GDM1 (cell line): Measurements from ENCODE around the gene ZNF865.

Experiments
- DNase-seq: peaks from one replicate; lab custom pipeline; 2025; lab: John Stamatoyannopoulos, UW

ZNF865 gene

GRCh38 chr19:55623561-55623960 lies 18.1 kb downstream of the ZNF865 start:
- no peak for DNase-seq

DNA sequence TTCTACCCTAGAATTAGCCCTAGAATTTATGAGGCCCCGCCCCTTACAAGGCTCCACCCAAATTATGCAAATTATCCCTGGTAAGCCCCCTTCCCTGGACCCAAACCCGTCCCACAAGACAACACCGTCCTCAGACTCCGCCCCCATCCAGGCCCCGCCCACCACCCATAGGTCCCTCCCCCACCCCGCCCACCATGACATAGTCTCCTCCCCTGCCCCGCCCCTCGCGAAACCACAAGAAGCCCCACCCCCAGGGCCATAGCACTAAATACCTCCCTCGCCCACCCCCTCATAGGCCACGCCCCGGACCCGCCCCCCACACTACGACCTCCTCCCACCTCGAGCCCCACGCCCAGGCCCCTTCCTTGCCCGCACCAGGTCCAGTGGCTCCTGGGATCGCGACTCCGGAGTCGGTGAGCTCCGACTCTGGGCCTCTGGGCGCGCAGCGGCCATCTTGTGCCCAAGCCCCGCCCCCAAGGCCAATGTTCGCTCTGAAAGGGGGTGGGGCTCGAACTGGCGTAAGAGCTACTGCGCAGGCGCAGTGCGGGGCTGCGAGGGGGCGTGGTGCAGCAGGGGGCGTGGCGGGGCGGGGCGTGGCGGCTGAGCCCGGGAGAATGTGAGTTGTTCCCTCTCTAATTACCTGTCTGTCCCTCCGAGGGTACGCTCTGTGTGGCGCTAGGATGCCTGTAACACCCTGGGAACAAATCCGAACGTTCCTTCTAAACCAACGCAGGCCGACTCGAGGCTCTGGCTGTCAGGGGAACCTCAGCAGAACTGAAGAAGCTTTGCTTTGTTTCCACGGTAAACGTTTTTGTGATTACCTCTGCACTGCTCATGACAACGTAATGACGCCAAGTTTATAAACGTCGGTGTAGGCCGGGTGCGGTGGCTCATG lies 18.9 kb downstream of the ZNF865 start, which contains the start of gene ZNF784:
ZNF784 (minus strand) TSS at position 458 of the 895 bp plus-strand sequence; CDS start at position 453, 5 bp downstream.
- peak; percentile 90 for DNase-seq

GRCh38 chr19:55625004-55625326 lies 19.5 kb downstream of the ZNF865 start:
- no peak for DNase-seq

DNA sequence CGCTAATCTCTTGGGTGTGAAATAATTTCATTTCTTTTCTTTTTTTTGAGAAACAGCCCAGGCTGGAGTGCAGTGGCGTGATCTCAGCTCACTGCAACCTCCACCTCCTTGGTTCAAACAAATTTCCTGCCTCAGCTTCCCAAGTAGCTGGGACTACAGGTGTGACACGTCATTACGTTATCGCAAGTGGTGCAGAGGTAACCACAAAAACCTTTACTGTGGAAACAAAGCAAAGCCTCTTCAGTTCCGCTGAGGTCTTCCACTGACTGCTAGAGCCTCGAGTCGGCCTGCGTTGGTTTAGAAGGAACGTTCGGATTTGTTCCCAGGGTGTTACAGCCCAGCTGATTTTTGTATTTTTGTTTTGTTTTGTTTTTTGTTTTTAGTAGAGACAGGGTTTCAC lies 20.9 kb downstream of the ZNF865 start:
- no peak for DNase-seq

DNA sequence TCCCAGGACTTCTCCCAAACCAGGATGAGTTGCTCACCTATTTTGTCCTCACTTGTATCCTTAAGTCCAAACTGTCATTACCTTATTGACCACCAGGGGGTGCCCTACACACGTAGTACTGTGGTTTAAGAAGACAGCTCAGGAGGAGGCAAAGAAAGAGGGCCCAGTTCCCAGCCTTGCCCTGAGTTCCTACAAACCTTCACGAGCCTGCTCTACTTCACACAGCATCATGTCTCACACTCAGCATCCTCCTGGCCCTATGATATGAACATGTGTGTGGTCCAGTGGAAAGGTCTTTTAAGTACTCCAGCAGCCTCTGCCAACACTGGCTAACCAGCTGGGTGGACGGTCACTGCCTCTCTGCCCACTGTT lies 27.0 kb downstream of the ZNF865 start:
- peak; percentile 86 for DNase-seq

DNA sequence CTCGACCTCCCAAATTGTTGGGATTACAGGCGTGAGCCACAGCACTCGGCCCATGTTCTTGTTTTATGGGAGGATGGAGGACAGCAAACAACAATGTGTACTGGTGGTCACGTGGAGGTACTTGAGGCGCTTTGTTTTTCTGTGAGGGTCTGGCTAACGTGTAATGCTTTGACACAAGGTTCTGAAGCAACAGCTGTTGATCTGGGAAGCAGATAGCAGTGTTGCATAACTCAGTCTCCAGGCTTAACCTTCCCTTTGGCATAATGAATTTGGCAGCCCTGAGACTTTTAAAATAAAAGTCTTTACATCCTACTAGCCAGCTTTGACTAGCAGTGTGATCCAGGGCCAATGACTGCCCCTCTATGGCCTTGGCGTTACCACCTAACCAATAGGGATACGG lies 28.4 kb downstream of the ZNF865 start:
- DNase-seq: no peak

DNA sequence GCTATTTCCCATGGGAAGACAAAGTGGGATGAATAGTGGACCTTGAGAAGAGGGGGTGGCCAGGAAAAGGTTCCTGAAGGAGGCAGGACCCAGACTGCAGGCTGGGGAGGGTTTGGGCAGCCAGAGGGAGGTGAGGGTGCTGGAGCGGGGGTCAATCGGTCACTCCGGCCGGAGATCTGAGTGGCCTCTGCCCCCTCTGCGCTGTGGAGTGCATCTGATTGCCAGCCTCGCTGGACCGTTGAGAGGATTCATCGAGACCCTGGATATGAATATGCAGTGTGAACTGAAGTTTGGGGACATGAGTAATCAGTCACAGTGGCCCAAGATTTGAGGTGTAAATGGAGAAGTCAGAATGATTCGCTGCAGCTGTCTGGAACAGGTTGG lies 29.9 kb downstream of the ZNF865 start:
- no peak for DNase-seq

DNA sequence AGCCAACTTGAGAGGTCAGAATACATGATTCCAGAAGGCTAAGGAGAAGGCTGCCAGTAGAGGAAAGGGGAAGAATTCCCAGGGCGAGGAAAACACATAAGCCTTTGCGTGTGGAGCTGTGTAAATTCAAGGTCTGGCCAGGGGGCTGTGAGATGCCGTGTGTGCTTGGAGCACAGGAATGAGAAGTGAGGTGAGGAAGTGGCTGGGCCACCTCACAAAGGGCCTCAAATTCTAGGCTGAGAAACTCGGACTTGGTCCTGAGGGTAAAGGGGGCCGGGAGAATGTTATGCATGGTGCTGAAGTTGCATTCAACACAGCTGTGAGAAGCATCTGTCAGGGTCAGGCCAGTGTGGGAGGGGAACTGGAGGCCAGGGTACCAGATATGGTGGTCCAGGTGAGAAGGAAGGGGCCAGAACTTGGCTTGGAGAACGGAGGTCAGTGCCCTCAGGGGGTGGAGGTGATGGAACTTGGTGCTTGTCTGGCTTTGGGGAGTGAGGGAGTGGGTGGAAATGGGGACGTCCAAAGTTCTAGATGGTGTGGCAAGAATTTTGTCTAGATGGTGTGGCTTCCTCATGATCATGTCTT lies 30.5 kb downstream of the ZNF865 start:
- DNase-seq: no peak

GRCh38 chr19:55636723-55637122 lies 31.3 kb downstream of the ZNF865 start:
- DNase-seq: no peak

DNA sequence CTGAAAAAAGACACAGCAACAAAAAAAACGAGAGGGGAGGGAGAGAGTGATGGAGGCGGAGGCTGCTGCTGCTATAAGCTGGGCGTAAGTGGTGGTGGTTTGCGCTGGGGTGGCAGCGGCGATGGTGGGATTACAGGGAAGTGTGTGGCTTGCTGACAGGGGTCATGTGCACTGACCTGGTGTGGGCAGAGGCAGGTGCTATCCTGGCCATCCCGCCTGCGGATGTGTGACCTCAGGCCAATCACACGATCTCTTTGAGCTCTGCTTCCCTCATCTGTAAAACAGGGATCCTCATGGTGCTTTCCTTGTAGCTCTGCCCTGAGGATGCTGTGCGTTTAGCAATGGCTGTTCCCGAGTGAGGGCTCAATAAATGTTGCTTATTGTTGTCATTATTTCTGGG lies 32.1 kb downstream of the ZNF865 start:
- DNase-seq: no peak

- DNase-seq: peak; percentile 42
Observed at GRCh38 chr19:55638864-55639359, 33.5 kb downstream of the ZNF865 start.

DNA sequence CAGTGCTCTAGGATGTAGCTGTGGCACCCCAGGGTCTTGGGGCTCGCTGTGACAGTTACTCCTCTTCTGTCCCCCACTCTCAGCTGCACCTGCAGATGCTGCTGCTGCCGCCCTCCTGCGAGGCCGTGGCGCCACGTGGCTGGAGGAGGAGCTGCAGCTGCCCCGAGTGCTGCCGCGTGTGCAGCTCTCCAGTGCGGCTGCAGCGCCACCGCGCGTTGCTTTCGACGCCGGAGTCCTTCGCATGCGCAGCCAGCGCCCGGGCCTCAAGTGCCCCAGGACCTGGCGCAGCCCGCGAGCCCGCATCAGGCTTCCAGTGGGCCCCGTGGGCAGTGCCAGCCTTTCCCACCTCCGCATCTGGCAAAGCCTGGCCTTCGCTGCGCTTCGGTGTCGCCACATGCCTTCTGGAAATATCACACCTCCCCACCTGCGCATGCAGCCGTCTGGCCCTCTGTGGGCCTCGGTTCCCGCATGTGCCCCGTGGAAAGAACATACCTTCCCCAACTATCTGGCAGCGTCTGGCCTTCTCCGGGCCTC lies 34.7 kb downstream of the ZNF865 start:
- no peak for DNase-seq

- DNase-seq: peak; percentile 56
Observed at GRCh38 chr19:55640577-55641425, 35.4 kb downstream of the ZNF865 start, which contains the start of gene ZNF580. Gene ZNF580, plus strand, starts transcription at chr19:55641002. Its CDS starts 1,507 bp downstream, at chr19:55642509.

DNA sequence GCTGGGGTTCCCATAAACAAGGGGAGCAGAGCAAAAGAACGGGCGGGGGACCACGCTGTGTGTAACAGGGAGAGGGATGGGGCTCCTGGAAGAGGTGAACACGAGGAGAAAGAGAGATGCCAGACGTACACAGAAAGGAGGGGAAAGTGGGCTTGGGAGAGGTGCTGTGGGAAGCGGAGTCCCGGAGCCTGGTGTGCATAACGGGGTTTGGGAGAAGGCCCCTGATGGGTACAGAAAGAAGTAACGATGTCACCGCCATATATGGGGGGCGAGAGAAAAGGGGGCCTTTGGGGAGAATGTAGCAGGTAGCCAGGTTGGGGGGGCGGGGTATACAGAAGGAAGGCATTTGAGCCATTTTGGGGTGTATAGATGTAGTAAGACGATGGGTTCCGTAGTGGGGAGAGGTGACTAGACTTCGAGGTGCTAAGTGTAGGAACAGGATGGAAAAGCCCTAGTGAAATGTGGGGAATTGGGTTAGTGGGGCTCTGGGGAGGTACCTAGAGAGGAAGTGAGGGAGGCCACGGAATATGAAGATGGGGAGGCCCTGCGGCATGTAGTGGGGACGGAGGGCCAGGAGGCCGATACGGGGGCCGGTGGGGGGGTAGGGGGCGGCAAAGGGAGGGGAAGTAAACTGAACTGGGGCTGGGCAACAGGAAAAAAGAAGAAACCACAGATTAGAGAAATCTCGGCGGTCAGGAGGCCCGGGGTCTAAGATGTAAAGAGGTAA lies 36.1 kb downstream of the ZNF865 start:
- DNase-seq: no peak

DNA sequence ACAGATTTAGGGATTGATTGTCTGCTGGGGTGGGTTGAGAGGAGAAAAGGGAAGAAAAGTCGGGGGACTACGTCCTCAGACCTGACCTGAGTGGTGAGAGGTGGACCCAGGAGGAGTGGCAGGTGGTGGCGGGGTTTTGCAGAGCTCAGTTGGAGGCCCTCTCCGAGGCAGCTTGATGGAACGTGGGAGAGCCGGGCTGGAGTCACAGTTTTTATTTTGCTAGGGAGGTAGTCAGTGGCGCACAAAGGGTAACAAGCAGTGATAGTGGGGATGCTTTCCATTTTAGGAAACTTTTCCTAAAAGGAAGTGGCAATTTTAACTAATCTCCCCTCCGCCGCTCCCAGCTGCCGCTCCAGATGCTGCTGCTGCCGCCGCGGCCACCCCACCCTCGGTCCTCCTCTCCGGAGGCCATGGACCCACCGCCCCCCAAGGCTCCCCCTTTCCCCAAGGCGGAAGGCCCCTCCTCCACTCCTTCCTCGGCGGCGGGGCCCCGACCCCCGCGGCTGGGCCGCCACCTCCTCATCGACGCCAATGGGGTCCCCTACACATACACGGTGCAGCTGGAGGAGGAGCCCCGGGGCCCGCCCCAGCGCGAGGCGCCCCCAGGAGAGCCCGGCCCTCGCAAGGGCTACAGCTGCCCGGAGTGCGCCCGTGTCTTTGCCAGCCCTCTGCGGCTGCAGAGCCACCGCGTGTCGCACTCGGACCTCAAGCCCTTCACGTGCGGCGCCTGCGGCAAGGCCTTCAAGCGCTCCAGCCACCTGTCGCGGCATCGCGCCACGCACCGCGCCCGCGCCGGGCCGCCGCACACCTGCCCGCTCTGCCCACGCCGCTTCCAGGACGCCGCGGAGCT lies 36.9 kb downstream of the ZNF865 start:
- no peak for DNase-seq

DNA sequence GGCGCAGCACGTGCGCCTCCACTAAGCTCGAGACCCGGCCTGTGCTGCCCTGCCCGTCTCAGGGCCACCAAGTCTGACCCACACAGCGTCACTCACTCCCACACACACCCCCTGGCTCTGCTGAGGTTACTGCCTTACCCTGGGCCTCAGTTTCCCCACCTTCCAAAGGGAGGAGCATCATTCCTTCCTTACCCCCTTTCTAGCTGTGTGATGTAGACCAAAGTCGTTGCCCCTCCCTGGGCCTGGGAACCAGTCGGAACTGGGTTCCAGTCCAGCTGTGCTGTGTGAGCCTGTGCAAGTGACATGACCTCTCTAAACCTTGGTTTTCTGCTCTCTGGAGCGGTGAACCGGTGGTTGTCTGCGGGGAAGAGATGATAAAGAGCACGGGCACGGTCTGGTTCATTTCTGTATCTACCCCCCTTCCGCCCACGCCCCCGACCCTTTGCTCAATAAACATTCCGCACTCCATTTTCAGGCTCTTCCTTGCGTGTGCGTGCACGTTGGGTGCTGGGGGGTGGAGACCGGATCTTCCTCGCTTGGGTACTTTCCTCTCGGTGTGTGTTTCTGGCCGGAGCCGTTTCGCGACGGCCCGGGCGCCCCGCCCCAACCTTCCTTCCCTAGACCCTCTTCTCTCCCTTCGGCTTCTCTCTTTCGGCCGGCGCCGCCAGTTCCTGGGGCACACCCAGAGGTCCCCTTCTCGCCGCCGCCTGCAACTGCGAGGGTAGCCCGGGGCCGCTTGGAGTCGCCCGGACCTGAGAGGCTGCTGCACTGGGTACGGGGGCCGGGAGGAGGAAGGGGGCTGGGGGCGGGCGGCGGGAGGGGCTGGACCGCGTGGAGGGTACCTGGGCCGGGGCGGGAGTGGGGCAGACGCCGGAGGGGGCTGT lies 37.8 kb downstream of the ZNF865 start, which contains the start of gene ZNF581:
ZNF581 (plus strand) TSS at position 647 of the 884 bp plus-strand sequence. CDS start 923 bp downstream, outside the sequence.
- DNase-seq: peak; percentile 38

- no peak for DNase-seq
Observed at GRCh38 chr19:55643887-55644176, 38.4 kb downstream of the ZNF865 start.

DNA sequence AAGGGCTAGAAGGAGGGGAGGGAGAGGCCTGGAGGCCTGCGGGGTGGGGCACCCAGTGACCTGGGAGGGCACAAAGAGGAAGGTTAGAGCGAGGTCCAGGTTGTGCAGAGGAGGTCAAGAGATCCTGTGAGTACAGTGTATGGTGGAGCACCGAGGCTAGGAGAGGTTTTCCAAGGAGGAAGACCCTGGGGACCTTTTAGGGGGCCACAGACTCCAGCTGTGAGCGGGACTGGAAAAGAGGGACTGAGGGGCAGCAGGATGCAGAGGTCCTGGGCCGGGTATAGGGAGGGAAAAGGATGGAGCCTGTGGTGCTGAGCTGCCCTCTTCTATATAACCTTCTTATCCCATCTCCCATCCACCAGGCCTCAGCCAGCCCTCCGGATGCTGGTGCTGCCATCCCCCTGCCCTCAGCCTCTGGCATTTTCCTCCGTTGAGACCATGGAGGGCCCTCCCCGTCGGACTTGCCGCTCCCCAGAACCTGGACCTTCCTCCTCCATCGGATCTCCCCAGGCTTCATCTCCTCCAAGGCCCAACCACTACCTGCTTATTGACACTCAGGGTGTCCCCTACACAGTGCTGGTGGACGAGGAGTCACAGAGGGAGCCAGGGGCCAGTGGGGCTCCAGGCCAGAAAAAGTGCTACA lies 38.9 kb downstream of the ZNF865 start:
- no peak for DNase-seq
